ENCODE results near the gene UFD1. TPM values are rescaled to one million over a fixed set of nuclear protein-coding genes. Genes with fewer than 3 reads are reported as not detected.

The UFD1 gene
- total RNA-seq, 1 donor from 2014 or later, result 54.4 TPM

DNA sequence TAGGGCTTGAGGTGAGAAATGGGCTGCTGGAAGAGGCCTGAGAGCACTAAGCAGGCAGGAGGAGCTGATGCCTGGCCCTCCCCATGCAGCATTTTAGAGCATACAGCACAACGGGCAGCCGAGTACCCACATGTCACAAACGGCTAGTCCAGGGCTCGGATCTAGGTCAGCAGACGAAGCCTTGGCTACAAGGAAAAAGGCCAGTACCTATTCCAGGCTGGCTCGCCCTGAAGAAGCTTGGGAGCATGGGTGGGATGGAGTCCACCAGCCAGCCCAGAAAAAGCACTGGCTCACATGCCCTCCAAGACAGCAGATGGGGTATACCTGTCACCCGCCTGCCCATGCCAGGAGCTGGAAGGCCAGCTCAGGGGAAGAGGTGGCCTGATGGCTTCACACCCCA lies 9.6 kb downstream of the UFD1 start:
- ChIA-PET POLR2A (no interaction called here), CTCF (no interaction called here)
- no peak for DNase-seq
- H3K4me1 Mint-ChIP-seq, result no peaks in the 10 kb centered on the region
- TF ChIP-seq, protein P1, sequence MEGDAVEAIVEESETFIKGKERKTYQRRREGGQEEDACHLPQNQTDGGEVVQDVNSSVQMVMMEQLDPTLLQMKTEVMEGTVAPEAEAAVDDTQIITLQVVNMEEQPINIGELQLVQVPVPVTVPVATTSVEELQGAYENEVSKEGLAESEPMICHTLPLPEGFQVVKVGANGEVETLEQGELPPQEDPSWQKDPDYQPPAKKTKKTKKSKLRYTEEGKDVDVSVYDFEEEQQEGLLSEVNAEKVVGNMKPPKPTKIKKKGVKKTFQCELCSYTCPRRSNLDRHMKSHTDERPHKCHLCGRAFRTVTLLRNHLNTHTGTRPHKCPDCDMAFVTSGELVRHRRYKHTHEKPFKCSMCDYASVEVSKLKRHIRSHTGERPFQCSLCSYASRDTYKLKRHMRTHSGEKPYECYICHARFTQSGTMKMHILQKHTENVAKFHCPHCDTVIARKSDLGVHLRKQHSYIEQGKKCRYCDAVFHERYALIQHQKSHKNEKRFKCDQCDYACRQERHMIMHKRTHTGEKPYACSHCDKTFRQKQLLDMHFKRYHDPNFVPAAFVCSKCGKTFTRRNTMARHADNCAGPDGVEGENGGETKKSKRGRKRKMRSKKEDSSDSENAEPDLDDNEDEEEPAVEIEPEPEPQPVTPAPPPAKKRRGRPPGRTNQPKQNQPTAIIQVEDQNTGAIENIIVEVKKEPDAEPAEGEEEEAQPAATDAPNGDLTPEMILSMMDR (IDR thresholded peaks at IDR 0.05), result no peak
- H3K27me3 Mint-ChIP-seq, result no peaks in the 10 kb centered on the region
- peaks cover 93% of the 10 kb centered on the region for H3K36me3 Mint-ChIP-seq (ENCODE audit: low read depth)
- no peak overlapping the region for H3K4me3 Mint-ChIP-seq
- intact Hi-C loops (cut with micrococcal nuclease), result no loop called here
- no peak overlapping the region for H3K27ac Mint-ChIP-seq
- no peak for ATAC-seq (ENCODE audit: low read depth)
- no peaks in the 10 kb centered on the region for H3K9me3 Mint-ChIP-seq

GRCh38 chr22:19467912-19468311 lies 11.1 kb downstream of the UFD1 start:
- no peak for DNase-seq
- POLR2A ChIA-PET, result interaction anchor here (0.6 kb wide), 1 partner anchor 220 kb away, joined by 3 read pairs; no protein-coding TSS in a partner anchor
- Mint-ChIP-seq H3K36me3 (ENCODE audit: low read depth) (peaks cover 92% of the 10 kb centered on the region), H3K4me1 (no peaks in the 10 kb centered on the region), H3K9me3 (no peaks in the 10 kb centered on the region), H3K27me3 (no peaks in the 10 kb centered on the region), H3K4me3 (no peak overlapping the region), H3K27ac (no peak overlapping the region)
- CTCF ChIA-PET, result no interaction called here
- no peak for ATAC-seq (ENCODE audit: low read depth)
- intact Hi-C loops (cut with micrococcal nuclease), result no loop called here
- TF ChIP-seq, protein P1 (IDR thresholded peaks at IDR 0.05), result no peak

GRCh38 chr22:19466848-19467752 lies 11.9 kb downstream of the UFD1 start:
- POLR2A ChIA-PET, result interaction anchor here (0.7 kb wide), 1 partner anchor 11 kb away, joined by 6 read pairs; no protein-coding TSS in a partner anchor
- no peak overlapping the region for H3K27ac Mint-ChIP-seq
- peaks cover 87% of the 10 kb centered on the region for H3K36me3 Mint-ChIP-seq (ENCODE audit: low read depth)
- TF ChIP-seq, protein P1 (IDR thresholded peaks at IDR 0.05), result no peak
- intact Hi-C loops (cut with micrococcal nuclease), result no loop called here
- no peaks in the 10 kb centered on the region for H3K9me3 Mint-ChIP-seq
- CTCF ChIA-PET, result no interaction called here
- no peaks in the 10 kb centered on the region for H3K27me3 Mint-ChIP-seq
- DNase-seq, result no peak
- H3K4me1 Mint-ChIP-seq, result no peaks in the 10 kb centered on the region
- ATAC-seq (ENCODE audit: low read depth), result no peak
- H3K4me3 Mint-ChIP-seq, result no peak overlapping the region

DNA sequence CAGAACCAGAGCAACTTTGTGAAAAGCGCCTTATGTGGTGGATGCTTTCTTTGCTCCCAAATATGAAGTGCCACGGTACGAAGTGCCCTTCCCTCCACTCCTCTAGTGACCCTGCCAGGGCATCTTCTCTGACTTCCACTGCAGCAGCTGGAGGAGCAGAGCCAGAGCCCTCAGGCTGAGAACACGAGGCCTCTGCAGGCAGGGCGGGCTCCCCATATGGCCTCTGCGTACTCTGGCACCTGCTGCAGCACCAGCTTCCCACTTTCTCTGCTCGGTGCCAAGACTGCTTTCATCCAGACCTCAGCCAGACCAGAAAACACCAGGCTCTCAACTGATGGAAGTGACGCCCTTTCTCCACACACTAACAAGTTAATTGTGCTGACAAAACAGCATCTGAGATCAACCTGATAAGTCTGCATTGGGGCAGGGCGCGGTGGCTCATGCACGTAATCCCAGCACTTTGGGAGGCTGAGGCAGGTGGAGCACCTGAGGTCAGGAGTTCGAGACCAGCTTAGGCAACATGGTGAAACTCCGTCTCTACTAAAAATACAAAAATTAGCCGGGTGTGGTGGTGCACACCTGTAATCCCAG lies 12.8 kb downstream of the UFD1 start:
- Mint-ChIP-seq H3K27ac (no peak overlapping the region), H3K4me3 (no peak overlapping the region), H3K27me3 (no peaks in the 10 kb centered on the region), H3K9me3 (no peaks in the 10 kb centered on the region), H3K36me3 (ENCODE audit: low read depth) (peaks cover 80% of the 10 kb centered on the region), H3K4me1 (no peaks in the 10 kb centered on the region)
- DNase-seq (no peak), ATAC-seq (ENCODE audit: low read depth) (no peak)
- CTCF ChIA-PET, result no interaction called here
- intact Hi-C loops (cut with micrococcal nuclease), result no loop called here
- POLR2A ChIA-PET, result interaction anchor here (0.7 kb wide), 1 partner anchor 12 kb away, joined by 6 read pairs; no protein-coding TSS in a partner anchor
- TF ChIP-seq, protein P1 (IDR thresholded peaks at IDR 0.05), result no peak

- H3K27me3 Mint-ChIP-seq, result no peaks in the 10 kb centered on the region
- DNase-seq (no peak), ATAC-seq (ENCODE audit: low read depth) (no peak)
- TF ChIP-seq, protein P1 (IDR thresholded peaks at IDR 0.05), result no peak
- H3K27ac Mint-ChIP-seq, result no peak overlapping the region
- H3K4me1 Mint-ChIP-seq, result no peaks in the 10 kb centered on the region
- H3K36me3 Mint-ChIP-seq (ENCODE audit: low read depth), result peaks cover 76% of the 10 kb centered on the region
- H3K4me3 Mint-ChIP-seq, result no peak overlapping the region
- no peaks in the 10 kb centered on the region for H3K9me3 Mint-ChIP-seq
- ChIA-PET POLR2A (no interaction called here), CTCF (no interaction called here)
- intact Hi-C loops (cut with micrococcal nuclease), result no loop called here
Measured at GRCh38 chr22:19464975-19465374, 14.0 kb downstream of the UFD1 start.
